ENCODE measurements around the gene LGALS7. TPM values are rescaled to one million over a fixed set of nuclear protein-coding genes. Genes with fewer than 3 reads are reported as not detected.
"Not testable (repeated sequence)": the region's sequence is repeated elsewhere in the genome, so short reads cannot be mapped to it uniquely, and the experiment has no call there.

The LGALS7 gene
- total RNA-seq, 1 donor from 2014 or later, result not detected

- H3K27ac ChIP-seq (replicated peaks), result no peak overlapping the region
- no peaks in the 10 kb centered on the region for H3K27me3 ChIP-seq (ENCODE audit: low read depth)
- peaks cover 11% of the 10 kb centered on the region for H3K36me3 ChIP-seq
- H3K4me3 ChIP-seq, result no peak overlapping the region
- TF ChIP-seq CTCF (IDR thresholded peaks at IDR 0.05; ENCODE audit: borderline replicate concordance), result no peak
- H3K4me1 ChIP-seq, result peaks cover 10% of the 10 kb centered on the region
- no peak for DNase-seq
- intact Hi-C loops (cut with micrococcal nuclease), result no loop called here
- H3K9me3 ChIP-seq (replicated peaks), result no peaks in the 10 kb centered on the region
Measured at GRCh38 chr19:38801359-38802095, 28.2 kb upstream of the LGALS7 start.

GRCh38 chr19:38800577-38801347 is 27.4 kb upstream of the LGALS7 start:
- no peak for DNase-seq
- Histone ChIP-seq H3K27ac (replicated peaks) (no peak overlapping the region), H3K4me3 (no peak overlapping the region), H3K4me1 (peaks cover 10% of the 10 kb centered on the region), H3K9me3 (replicated peaks) (no peaks in the 10 kb centered on the region), H3K36me3 (peaks cover 11% of the 10 kb centered on the region), H3K27me3 (ENCODE audit: low read depth) (no peaks in the 10 kb centered on the region)
- no peak for TF ChIP-seq CTCF (IDR thresholded peaks at IDR 0.05; ENCODE audit: borderline replicate concordance)
- intact Hi-C loops (cut with micrococcal nuclease), result no loop called here

- Histone ChIP-seq H3K36me3 (peaks cover 11% of the 10 kb centered on the region), H3K9me3 (replicated peaks) (no peaks in the 10 kb centered on the region), H3K27ac (replicated peaks) (no peak overlapping the region), H3K27me3 (ENCODE audit: low read depth) (no peaks in the 10 kb centered on the region), H3K4me3 (no peak overlapping the region), H3K4me1 (peaks cover 3% of the 10 kb centered on the region)
- DNase-seq, result no peak
- intact Hi-C loops (cut with micrococcal nuclease), result no loop called here
- no peak for TF ChIP-seq CTCF (IDR thresholded peaks at IDR 0.05; ENCODE audit: borderline replicate concordance)
Measured at GRCh38 chr19:38799104-38799503, 25.8 kb upstream of the LGALS7 start.

- DNase-seq, result not testable (repeated sequence)
Measured at GRCh38 chr19:38797781-38798180, 24.5 kb upstream of the LGALS7 start.

GRCh38 chr19:38796154-38796553 is 22.8 kb upstream of the LGALS7 start:
- no peak overlapping the region for H3K4me3 ChIP-seq
- no peaks in the 10 kb centered on the region for H3K9me3 ChIP-seq (replicated peaks)
- H3K27ac ChIP-seq (replicated peaks), result no peak overlapping the region
- H3K4me1 ChIP-seq, result peaks cover 21% of the 10 kb centered on the region
- TF ChIP-seq CTCF (IDR thresholded peaks at IDR 0.05; ENCODE audit: borderline replicate concordance), result no peak
- peaks cover 2% of the 10 kb centered on the region for H3K36me3 ChIP-seq
- no peaks in the 10 kb centered on the region for H3K27me3 ChIP-seq (ENCODE audit: low read depth)
- no peak for DNase-seq
- intact Hi-C loops (cut with micrococcal nuclease), result no loop called here

More at GRCh38 chr19:38797781-38798180, 24.5 kb upstream of the LGALS7 start:
- H3K4me3 ChIP-seq; intact Hi-C loops (cut with micrococcal nuclease); H3K27ac ChIP-seq (replicated peaks); H3K27me3 ChIP-seq (ENCODE audit: low read depth); H3K9me3 ChIP-seq (replicated peaks): not testable (repeated sequence)
- Histone ChIP-seq H3K36me3 (peaks cover 11% of the 10 kb centered on the region), H3K4me1 (peaks cover 14% of the 10 kb centered on the region)

GRCh38 chr19:38795549-38795948 is 22.2 kb upstream of the LGALS7 start:
- Histone ChIP-seq H3K27ac (replicated peaks) (no peak overlapping the region), H3K36me3 (no peaks in the 10 kb centered on the region), H3K4me1 (peaks cover 21% of the 10 kb centered on the region), H3K4me3 (no peak overlapping the region), H3K27me3 (ENCODE audit: low read depth) (no peaks in the 10 kb centered on the region), H3K9me3 (replicated peaks) (no peaks in the 10 kb centered on the region)
- TF ChIP-seq CTCF (IDR thresholded peaks at IDR 0.05; ENCODE audit: borderline replicate concordance), result no peak
- no peak for DNase-seq
- intact Hi-C loops (cut with micrococcal nuclease), result no loop called here
